Endometrial microvascular endothelial cells (primary cell): ENCODE measurements around the gene SPDEF. TPM values are rescaled to one million over a fixed set of nuclear protein-coding genes. Genes with fewer than 3 reads are reported as not detected.

Source experiments
- in situ Hi-C: cut with HindIII; loops from 2 replicates; pipeline ENCODE4 v1.10.0; 2017; ENCODE audit warnings: low sequenced_read_pairs, low pct_unique_long_range_greater_than_20kb; ENCODE audit errors: inconsistent ontology term
- total RNA-seq: library from RNA; depleted of rRNA; stranded (reverse); fragments of >200 nt; gene quantifications from one replicate; pipeline ENCODE4 v1.2.3, GENCODE V29; 2015; ENCODE audit errors: inconsistent ontology term

Gene SPDEF
- total RNA-seq, 1 donor from 2014 or later = not detected

DNA sequence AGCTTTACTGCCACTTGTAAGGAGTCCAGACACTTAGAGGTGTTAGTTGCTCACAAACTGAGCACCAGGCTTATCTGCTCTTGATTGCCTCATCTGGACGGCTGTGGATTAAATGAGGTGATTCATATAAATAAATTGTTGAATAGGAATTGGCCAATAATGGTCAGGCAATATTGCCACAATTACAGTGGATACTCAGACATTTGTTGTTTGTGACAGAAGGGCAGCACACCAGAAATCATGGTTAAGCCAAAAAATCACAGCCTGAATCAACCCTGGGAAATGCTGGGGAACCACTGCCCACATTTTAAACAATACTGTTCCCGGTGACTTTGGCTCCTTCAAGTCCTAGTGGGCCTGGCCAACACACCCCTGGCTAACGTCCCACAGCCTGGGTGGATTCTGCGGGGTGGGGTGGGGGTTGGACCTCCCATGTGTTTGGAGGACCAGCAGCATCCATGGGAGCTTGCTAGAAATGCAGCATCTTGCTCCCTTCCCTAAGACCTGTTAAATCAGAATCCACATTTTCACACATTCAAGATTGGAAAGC, 29.5 kb upstream of the SPDEF start:
- in situ Hi-C loops = no loop called here

DNA sequence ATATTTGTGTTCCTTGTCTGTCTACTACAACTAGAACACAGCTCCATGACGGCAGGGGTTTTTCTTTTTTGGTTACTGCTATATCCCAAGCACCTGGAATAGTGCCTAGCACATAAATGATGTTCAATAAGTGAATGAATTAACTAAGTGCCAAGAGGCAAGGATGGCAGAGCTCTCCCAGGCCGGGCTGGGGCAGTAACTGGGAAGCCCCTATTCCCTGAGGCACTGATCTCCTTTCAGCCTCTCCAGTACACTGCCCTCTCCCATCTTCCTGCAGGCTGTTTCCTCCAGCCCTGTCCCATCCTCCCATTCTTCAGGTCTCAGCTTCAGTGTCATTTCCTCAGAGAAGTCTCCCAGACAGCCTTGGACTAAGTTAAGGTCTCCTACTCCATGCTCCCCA, 29.0 kb upstream of the SPDEF start:
- in situ Hi-C loops = no loop called here

DNA sequence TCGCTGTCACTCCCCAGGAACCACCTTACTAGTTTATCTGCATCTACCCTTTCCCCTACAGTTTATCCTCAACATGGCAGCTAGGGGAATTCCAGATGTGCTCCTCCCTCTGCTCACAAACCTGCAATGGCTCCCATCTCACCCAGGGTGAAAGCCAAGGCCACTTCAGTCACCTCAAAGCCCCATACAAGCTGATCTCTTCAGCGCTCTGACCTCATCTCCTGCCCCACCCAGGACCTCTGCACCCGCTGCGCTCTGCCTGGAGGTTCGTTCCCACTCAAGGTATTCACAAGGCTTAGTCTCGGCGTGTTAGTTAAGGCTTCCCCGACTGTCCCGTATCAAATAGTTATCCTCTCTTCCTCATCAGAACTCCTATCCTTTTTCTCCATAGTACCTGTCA, 28.6 kb upstream of the SPDEF start:
- in situ Hi-C loops = no loop called here

DNA sequence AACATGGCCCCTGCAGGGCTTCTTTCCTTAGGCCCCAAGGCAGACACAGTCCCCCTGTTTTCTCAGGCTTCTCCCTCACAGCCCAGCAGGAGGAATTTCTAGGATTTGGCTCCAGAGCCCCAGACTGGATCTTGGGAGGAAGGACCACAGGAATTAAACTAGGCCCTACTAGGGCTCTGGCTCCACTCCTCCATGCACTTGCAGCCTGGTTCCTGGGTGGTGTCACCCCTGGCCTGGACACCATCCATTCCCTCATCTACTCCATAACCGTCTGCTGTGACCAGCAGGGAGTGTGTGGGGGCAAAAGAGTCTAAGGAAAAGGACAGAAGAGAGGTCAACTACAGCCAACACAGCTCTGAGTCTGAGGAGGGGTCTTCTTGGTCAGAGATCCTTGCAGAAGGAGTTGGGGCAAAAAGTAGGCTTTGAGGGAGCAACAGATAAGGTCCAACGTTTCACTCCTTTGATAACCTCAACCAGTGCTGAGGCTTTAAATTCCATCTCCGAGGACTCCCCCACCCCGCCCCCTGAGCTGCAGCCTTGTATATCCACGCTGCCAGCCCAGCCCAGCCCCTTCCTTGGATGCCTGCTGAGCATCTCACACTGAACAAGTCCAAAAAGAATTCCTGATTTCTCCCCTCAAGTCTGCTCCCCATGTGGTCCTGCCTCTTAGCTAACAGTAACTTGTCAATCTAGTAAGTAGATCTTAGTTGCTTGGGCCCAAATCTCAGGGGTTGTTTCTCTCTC, 27.9 kb upstream of the SPDEF start:
- in situ Hi-C loops = no loop called here

DNA sequence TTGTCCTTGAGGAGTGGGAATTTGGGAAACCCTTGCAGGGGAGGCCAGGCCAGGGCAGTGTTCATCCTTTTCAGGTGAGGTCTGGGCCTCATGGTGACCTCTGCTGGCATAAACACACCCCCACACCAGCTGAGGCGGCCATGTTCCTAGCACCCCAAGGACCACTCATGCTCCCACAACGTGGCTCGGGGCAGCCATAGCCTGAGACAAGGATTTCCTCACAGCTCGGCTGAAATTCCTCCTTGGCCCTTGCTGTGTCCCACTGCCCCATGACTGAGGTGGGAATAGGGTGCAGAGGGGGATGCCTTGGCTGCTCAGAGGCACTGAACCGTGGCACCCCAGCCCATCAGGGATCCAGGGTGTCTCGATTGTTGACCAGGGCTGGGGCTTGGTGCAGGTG, 27.3 kb upstream of the SPDEF start:
- in situ Hi-C loops = no loop called here

DNA sequence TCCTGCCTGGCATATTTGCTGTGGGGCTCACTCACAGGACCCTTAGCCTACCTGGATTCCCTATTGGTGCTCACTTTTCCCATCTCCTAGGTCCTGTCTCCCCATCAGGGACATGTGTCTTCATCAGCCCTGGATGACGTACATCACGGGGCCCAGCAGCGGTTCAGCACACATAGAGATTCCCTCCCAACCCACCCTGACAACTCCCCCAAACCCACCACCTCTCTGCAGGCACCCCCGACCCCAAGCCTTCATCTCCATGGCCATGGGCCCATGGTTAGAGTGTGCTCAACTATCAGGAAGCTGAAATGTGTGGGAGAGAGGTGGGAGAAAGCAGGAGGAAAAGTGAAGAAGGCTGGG, 25.4 kb upstream of the SPDEF start:
- in situ Hi-C loops = no loop called here

DNA sequence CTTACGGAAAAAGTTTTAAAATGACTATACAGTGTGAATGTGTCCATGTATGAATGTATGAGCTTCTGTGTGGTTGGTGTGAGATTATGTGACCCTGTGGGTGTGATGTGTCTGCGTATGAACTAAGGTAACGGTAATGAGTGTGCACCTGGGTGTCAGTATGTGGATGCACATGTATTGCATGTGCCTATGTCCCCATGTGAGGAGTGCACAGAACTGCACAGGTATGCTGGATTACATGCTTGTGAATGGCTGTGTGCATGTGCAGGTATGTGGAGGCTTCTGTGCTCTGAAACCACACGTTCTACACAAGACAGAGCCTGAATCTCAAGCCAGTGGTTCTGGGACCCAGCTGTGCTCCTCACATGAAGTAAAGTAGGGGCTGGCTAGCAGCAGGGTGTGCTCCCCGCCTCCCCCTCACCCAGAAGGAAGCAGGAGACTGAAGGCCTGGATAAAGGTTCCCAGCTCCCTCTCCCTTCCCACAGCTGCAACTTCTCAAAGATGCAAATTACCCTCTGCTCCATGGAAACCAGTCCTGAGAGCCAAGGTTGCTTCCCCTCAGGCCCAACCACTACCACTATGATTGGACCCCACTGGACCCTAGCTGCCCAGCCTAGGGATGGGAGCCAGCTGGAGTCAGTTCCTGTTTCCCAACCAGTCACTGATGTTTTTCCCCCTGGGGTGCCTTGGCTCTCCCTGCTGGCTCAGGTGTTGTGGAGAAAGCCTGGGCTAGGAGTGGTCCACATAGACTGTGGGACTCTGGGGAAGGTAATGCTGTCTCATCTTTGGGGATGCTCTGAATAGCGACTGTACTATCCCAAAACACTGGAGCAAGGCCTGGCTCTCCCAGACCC, 24.8 kb upstream of the SPDEF start:
- in situ Hi-C loops = no loop called here

DNA sequence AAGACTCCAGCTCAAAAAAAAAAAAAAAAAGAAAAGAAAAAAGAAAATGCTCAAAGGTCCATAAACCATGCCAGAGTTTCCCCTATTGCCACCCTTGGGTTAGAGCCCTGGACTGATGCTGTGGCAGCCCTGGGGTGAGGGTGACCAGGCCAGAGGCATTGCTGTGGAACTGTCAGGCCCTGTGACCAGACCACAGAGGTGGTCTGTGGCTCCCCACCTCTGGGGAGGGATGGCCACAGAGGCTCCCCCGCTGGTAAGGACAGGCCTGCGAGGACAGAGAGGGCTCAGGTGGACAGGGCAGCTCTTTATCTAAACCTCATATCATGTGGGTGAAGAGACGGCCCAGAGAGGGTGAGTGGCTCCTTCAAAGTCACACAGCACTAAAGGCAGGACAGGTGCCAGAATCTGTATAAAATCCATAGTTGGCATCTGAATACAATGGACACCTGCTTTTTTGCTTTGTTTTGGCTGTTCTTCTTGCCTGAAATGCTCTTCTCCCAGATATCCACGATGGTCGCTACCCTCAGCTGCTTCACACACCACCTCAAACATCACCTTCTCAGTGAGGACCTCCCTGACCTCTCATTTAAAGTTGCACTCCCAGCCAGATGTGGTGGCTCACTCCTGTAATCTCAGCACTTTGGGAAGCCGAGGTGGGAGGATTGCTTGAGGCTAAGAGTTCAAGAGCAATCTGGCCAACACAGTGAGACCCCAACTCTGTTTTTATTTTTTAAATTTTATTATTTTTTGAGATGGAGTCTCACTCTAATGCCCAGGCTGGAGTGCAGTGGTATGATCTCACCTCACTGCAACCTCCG, 22.5 kb upstream of the SPDEF start:
- in situ Hi-C loops = no loop called here

DNA sequence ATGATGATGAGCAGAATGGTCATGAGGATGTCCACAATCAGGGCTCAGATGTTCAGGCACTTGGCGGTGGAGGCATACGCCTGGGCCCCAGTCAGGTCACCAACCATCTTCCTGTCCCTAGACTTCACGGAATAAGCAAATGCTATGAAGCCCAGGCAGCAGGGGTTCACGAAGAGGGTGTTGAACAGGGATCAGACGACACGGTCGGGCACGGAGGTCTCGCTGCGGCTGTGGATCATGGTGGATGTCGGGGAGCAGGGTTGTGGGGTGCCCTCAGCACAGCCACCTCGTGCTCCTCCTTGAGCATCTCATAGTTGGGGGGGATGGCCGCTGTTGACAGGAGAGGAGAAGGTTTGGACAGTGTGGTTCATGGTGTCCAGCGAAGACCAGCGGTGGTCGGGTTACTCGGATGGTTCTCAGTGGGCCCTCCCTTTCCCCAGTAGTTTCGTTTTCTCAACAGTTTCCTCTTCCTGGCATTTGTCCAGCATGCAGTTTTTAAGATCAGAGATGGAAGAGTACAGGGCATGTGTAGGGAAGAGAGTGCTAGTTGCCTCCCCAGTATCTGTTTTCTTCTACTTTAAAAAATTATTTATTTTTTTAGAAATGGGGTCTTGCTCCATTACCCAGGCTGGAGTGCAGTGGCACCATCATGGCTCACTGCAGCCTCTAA, 20.3 kb upstream of the SPDEF start:
- in situ Hi-C loops = no loop called here

DNA sequence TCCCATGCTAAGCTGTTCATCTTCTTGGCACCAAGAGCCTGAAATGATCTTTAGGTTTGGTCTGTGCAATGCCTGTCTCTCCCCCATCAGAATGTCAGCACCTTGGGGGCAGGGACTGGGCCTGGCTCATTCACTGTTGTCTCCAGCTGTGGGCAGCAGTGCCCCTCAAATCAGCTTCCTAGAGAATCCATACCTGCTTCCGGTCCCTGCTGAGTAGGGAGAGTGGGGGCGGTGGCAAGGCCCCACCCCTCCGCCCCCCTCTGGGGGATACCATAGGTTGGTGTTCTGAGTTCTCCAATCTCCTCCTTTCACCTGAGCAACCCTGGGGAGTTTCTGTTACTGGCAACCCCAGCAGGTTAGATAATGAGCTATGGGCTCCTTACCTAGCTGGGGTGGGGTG, 19.2 kb upstream of the SPDEF start:
- in situ Hi-C loops = no loop called here

DNA sequence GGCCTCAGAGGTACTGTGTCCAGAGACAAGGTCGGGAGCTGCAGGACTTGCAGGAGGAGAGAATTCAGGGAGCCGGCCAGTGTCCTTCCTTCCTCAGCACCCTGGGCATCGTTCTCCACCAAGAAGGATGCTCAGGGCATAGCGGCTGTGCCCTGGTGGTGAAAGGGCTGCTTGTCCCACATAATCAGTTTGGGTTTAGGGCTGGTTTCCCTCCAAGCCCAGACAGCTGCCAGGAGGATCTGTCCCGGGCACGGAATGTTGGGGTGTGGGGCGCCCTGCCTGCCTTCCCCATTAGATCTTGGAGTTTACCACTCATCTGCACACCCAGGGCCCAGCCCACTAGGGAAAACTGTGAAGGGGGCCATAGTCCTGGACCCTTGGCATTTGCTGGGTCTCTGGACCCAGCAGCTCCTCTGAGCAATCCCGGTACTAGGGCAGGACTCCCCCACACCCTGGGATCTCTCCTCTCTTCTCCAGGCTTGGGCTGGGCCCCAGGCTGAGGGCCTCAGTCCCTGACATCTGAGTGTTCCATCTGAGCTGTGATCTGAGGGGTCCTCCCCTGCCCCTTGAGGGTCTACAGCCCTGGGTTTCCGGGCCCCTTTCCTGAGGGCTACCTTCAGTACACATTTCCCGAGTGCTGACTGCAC, 18.6 kb upstream of the SPDEF start:
- in situ Hi-C loops = no loop called here

DNA sequence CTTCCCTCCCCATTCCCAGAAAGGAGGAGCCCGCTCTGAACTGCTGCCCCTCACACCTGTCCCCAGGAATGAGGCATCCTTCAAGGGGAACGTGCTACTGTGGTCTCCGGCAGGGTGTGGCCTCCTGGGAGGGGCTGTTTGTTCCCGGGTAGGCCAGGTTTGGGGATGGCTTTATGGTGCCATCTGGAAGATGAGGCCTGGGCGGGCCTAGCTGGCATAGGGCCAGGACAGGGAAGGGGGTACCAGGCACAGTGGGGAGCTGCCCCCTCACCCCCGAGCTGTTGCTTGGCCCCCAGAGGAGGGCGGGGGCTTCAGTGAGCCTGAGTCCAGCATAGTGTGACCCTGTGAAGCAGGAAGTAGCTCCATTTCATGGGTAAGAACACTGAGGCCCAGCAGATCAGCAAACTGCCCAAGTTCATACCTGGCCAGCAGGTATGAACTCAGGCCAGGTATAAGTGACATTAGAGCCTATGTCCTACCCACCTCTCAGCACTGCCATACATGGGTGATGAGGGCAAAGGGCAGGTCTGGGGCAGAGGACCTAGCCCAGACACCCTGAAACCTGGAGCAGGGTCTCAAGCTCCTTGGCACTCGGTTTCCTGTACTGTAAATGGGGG, 17.5 kb upstream of the SPDEF start:
- in situ Hi-C loops = no loop called here

DNA sequence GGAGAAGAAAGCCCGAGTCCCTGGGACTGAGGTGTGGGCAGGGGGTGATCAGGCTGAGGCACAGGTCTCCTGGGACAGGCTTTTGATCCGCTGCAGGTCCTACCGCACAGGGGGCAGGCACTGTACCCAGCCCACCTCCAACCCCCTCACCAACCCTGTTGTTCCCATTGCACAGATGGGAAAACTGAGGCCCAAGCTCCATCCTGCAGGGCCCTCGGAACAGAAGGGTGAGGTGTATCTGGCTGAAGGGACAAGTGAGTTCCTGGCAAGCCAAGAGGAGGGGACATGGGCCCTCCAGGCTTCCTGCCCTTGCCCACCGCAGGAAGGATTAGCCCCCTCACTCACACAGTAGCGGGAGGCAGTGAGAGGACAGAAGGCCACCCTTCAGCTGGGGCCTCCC, 16.5 kb upstream of the SPDEF start:
- in situ Hi-C loops = no loop called here

DNA sequence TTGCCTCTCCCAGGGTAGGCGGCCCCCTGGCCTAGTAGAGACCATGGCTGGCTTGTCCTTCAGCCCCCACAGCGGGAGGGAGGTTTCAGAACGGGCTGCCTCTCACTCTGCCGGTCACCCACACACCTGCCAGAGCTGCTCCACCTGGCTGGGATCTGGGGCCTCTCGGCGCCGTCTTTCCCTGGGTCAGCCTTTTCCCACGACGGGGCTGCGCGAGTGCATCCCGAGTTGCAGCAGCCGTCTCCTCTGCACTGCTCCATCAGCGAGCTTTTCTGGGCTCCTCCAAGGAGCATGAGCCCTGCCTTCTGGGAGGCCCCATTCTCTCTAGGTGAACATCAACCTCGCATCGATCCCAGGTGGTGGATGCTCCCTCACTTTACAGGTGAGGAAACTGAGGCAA, 15.9 kb upstream of the SPDEF start:
- in situ Hi-C loops = no loop called here

DNA sequence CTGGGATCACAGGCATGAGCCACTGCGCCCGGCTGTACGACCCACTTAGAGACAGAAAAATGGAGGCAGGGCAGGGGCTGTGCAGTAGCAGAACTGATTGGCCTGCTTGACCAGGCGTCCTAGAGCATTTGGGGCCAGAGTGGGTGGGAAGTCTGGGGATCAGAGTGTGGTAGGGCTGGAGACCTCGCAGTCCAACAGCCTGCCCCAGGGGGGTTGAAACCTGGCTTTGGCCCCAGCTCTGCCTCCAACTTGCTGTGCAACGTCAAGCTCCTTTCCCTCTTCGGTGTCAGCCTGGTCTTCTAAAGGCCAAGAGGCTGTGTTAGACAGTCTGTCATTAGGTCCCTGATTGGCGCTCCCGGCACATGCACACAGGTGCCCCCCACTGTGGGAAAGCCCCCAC, 15.3 kb upstream of the SPDEF start:
- in situ Hi-C loops = no loop called here

DNA sequence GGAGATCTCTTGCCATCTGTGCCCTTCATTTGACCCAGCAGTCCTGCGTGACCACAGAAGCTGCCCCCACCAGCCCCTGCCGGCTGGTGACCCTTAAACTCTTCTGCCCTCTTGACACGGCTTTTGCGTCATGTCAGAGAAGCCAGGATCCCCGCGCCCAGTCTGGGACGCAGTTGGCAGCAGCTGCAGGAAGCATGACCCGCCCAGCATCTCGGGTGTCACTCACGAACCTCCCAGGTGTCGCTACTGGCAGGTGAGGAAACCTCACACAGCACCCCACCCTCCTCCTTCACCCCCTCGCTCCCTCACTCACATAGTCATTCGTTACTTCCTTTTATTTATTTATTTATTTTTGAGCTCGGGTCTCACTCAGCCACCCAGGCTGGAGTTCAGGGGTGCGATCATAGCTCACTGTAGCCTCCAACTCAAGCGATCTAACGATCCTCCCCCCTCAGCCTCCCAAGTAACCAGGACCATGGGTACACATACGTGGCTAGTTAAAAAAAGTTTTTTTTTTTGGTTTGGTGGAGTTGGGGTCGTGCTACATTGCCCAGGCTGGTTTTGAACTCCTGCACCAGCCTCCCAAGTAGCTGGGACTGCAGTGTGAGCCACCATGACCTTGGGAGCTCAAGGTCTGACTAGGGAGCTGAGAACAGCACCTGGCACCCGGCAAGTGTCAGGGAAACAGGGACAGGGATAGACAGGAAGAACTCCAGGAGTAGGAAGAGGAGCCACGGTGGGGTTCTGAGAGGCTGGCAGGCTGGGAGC, 14.1 kb upstream of the SPDEF start:
- in situ Hi-C loops = no loop called here

DNA sequence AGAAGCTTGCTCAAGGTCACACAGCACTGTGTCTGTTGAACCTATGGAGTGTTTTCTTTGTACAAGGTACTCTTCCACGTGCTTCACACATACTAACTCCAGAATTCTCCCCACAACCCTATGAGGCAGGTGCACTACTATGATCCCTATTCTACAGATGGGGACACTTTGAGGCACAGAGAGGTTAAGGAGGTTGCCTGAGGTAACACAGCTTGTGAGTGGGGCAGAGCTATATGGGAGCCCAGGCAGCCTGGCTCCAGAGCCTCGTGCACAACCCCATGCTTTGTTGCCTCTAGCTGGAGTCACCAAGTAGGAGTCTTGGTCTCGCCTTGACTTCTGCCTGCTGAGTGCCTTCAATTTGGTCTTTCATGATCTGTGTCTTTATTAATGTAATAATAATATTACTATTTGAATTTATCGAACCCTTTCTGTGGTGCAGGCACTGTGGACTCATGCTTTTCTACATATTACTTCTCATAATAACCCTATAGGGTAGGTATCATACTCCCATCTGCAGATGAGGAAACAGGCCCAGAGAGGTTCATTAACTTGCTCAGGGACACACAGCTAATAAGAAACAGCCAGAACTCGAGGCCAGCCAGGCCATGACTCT, 13.3 kb upstream of the SPDEF start:
- in situ Hi-C loops = no loop called here
